DOHH2 (cell line): ENCODE measurements around the gene PCNX2.

Experiments used
- EZH2phosphoT487 ChIP-seq: fragments of 200-600 bp; sonication (generic); IDR thresholded peaks from 2 replicates; pipeline ENCODE4 v1.6.1; 2017; ENCODE audit warnings: borderline replicate concordance, mild to moderate bottlenecking, antibody characterized with exemption, low read length, moderate library complexity, mixed read lengths
- TF ChIP-seq, protein P1 (sequence below): fragments of 200-600 bp; sonication (generic); IDR thresholded peaks from one replicate; pipeline ENCODE4 v1.5.1; 2014; ENCODE audit warnings: antibody characterized with exemption, mild to moderate bottlenecking, low read depth, low read length; ENCODE audit not compliant: poor library complexity, severe bottlenecking

DNA sequence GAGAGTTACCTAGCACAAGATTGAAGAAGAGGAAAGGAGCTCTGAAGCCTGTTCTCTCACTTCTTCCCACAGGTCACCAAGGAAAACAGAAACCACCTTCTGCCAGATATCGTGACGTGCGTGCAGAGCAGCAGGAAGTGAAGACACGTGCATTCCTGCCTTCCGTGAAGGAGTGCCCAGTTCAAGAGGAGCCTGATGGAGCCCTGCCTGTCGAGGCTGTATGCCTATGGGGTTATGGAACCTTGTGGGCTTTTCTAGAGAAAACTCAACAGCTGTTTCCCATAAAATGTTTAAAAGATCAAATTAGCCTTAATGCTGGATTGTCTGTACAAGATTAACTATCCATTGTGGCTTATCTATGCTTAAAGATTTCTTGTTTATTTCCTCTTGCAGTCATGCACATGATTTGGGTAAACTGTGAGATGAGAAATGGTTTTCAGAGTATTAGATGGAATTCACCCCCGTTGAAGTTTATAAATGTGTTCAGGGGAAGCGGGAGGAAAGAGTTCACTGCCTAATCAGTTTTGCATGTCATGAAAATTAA lies 317.4 kb downstream of the PCNX2 start:
- TF ChIP-seq, protein P1, sequence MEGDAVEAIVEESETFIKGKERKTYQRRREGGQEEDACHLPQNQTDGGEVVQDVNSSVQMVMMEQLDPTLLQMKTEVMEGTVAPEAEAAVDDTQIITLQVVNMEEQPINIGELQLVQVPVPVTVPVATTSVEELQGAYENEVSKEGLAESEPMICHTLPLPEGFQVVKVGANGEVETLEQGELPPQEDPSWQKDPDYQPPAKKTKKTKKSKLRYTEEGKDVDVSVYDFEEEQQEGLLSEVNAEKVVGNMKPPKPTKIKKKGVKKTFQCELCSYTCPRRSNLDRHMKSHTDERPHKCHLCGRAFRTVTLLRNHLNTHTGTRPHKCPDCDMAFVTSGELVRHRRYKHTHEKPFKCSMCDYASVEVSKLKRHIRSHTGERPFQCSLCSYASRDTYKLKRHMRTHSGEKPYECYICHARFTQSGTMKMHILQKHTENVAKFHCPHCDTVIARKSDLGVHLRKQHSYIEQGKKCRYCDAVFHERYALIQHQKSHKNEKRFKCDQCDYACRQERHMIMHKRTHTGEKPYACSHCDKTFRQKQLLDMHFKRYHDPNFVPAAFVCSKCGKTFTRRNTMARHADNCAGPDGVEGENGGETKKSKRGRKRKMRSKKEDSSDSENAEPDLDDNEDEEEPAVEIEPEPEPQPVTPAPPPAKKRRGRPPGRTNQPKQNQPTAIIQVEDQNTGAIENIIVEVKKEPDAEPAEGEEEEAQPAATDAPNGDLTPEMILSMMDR = no peak
- TF ChIP-seq EZH2phosphoT487 = no peak
